Measurements from ENCODE around the gene PRDX5. TPM values are rescaled to one million over a fixed set of nuclear protein-coding genes. Genes with fewer than 3 reads are reported as not detected.

PRDX5 gene
- total and polyA plus RNA-seq, 9 of the 15 experiments (the other 6 are each of a cell fraction or from before 2014, with no cell fraction given) = 40.8 to 327 (median 204) TPM

DNA sequence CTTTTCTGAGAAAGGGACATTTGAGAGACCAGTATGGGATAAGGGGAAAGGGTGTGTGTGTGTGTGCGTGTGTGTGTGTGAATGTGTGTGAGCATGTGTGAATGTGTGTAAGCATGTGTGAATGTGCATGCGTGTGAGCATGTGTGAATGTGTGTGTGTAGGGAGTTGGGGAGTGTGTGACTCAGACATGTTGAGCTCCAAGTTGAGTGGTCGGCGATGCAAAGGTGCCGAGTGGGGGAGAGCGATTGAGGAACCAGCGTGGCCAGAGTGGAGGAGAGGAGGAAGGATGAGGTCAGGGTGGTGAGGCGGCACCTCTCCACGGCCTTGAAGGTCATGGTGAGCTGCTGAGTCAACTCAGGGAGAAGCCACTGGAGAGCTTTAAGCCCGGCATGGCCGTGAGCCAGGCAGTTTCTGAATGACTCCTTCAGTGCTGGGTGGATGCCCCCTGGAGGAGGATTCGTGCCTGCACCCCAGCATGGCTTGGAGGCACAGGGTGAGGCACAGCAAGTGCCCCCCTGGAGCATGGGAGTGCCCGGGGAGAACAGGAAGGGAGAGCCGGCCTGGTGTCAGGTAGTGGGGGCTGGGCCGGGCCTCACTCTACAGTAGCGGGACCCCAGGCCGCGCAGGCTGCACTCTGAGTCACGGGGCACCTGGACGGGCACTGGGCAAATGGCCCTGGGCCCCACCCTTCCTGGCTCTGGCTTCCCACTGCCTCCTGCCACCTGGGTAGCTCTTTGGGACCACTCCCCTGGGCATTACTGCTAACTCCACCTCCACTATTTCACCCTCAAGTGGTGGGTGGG lies 13.8 kb downstream of the PRDX5 start (continued):
- TF ChIP-seq ZNF318 (IDR thresholded peaks at IDR 0.05; ENCODE audit: borderline replicate concordance in 1 of 2, low read depth in 1 of 2) = peak in 1 of 2 experiments; percentile 81; a peak in 1 of 4 replicates
- TF ChIP-seq ZNF76 (CRISPR knock-in tag; IDR thresholded peaks at IDR 0.05; ENCODE audit: borderline replicate concordance) = no peak
- no peak for TF ChIP-seq KLF6 (CRISPR knock-in tag; IDR thresholded peaks at IDR 0.05; ENCODE audit: borderline replicate concordance)
- TF ChIP-seq MCM7 (IDR thresholded peaks at IDR 0.05) = peak in 1 of 2 experiments; percentile 93; a peak in 2 of 4 replicates
- TF ChIP-seq, protein P1, sequence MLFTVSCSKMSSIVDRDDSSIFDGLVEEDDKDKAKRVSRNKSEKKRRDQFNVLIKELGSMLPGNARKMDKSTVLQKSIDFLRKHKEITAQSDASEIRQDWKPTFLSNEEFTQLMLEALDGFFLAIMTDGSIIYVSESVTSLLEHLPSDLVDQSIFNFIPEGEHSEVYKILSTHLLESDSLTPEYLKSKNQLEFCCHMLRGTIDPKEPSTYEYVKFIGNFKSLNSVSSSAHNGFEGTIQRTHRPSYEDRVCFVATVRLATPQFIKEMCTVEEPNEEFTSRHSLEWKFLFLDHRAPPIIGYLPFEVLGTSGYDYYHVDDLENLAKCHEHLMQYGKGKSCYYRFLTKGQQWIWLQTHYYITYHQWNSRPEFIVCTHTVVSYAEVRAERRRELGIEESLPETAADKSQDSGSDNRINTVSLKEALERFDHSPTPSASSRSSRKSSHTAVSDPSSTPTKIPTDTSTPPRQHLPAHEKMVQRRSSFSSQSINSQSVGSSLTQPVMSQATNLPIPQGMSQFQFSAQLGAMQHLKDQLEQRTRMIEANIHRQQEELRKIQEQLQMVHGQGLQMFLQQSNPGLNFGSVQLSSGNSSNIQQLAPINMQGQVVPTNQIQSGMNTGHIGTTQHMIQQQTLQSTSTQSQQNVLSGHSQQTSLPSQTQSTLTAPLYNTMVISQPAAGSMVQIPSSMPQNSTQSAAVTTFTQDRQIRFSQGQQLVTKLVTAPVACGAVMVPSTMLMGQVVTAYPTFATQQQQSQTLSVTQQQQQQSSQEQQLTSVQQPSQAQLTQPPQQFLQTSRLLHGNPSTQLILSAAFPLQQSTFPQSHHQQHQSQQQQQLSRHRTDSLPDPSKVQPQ (CRISPR knock-in tag; IDR thresholded peaks at IDR 0.05; ENCODE audit: borderline replicate concordance) = no peak
- TF ChIP-seq, protein P2, sequence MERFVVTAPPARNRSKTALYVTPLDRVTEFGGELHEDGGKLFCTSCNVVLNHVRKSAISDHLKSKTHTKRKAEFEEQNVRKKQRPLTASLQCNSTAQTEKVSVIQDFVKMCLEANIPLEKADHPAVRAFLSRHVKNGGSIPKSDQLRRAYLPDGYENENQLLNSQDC (CRISPR knock-in tag; IDR thresholded peaks at IDR 0.05) = no peak
- TF ChIP-seq ZNF778 (CRISPR knock-in tag; IDR thresholded peaks at IDR 0.05) = no peak
- no peak for TF ChIP-seq PTTG1 (tag; IDR thresholded peaks at IDR 0.05; ENCODE audit: low read depth)
- TF ChIP-seq, protein P3, sequence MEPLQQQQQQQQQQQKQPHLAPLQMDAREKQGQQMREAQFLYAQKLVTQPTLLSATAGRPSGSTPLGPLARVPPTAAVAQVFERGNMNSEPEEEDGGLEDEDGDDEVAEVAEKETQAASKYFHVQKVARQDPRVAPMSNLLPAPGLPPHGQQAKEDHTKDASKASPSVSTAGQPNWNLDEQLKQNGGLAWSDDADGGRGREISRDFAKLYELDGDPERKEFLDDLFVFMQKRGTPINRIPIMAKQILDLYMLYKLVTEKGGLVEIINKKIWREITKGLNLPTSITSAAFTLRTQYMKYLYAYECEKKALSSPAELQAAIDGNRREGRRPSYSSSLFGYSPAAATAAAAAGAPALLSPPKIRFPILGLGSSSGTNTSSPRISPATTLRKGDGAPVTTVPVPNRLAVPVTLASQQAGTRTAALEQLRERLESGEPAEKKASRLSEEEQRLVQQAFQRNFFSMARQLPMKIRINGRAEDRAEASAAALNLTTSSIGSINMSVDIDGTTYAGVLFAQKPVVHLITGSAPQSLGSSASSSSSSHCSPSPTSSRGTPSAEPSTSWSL (CRISPR knock-in tag; IDR thresholded peaks at IDR 0.05; ENCODE audit: borderline replicate concordance) = no peak
- TF ChIP-seq ZNF695 (CRISPR knock-in tag; IDR thresholded peaks at IDR 0.05) = no peak
- TF ChIP-seq ZNF408 (CRISPR knock-in tag; IDR thresholded peaks at IDR 0.05; ENCODE audit: low read depth) = no peak
- no peak for TF ChIP-seq DDX20 (tag; IDR thresholded peaks at IDR 0.05; ENCODE audit: low read depth)
- no peak for TF ChIP-seq PCBP1 (IDR thresholded peaks at IDR 0.05; ENCODE audit: low read depth, low read length, poor library complexity, severe bottlenecking)
- TF ChIP-seq ZNF134 (CRISPR knock-in tag; conservative IDR thresholded peaks at IDR 0.05) = no peak
